ENCODE data around the gene DNM2. TPM values are rescaled to one million over a fixed set of nuclear protein-coding genes. Genes with fewer than 3 reads are reported as not detected.
A peak's percentile ranks its signal among the peaks of the same experiment; 100 is the strongest.

The DNM2 gene
- total and polyA plus RNA-seq, 7 donors, result 70.6 to 149 (median 122) TPM

- no peak for TF ChIP-seq CTCF (IDR thresholded peaks at IDR 0.05)
- Histone ChIP-seq H3K27ac (no peak overlapping the region), H3K36me3 (ENCODE audit: insufficient read depth in 1 of 2, low read depth in 1 of 2) (peaks cover 0 to 21% of the 10 kb centered on the region in 2 donors), H3K4me3 (no peak overlapping the region), H3K9me3 (no peaks in the 10 kb centered on the region), H3K27me3 (ENCODE audit: insufficient read depth in 3 of 3, low read length in 2 of 3) (no peaks in the 10 kb centered on the region), H3K4me1 (peaks cover 43% of the 10 kb centered on the region)
- intact Hi-C loops (cut with DNase I), result no loop called here
- WGBS, 3 donors, result 72 to 82% (median 81%) methylated on average over 10 to 11 of the region's 11 CpGs
- DNase-seq, result no peak
- ATAC-seq, result no peak
Observed at GRCh38 chr19:10763828-10764339, 46.0 kb downstream of the DNM2 start.

GRCh38 chr19:10764340-10764894, 46.5 kb downstream of the DNM2 start:
- Histone ChIP-seq H3K36me3 (ENCODE audit: insufficient read depth in 1 of 2, low read depth in 1 of 2) (peaks cover 0 to 21% of the 10 kb centered on the region in 2 donors), H3K27me3 (ENCODE audit: insufficient read depth in 3 of 3, low read length in 2 of 3) (no peaks in the 10 kb centered on the region), H3K9me3 (no peaks in the 10 kb centered on the region), H3K4me1 (peaks cover 48% of the 10 kb centered on the region), H3K4me3 (no peak overlapping the region), H3K27ac (no peak overlapping the region)
- TF ChIP-seq CTCF (IDR thresholded peaks at IDR 0.05), result no peak
- intact Hi-C loops (cut with DNase I), result no loop called here
- ATAC-seq, result no peak
- 79 to 89% (median 86%) methylated on average over 9 of the region's 9 CpGs for WGBS, 3 donors
- DNase-seq, result no peak

GRCh38 chr19:10766049-10766623, 48.3 kb downstream of the DNM2 start:
- ATAC-seq, result peak in 2 of 4 donors; percentile 63 to 67
- H3K4me3 ChIP-seq, result no peak overlapping the region
- DNase-seq, result peak in 1 of 2 donors; percentile 68
- peak overlapping the region; percentile 74 for H3K27ac ChIP-seq
- H3K9me3 ChIP-seq, result no peaks in the 10 kb centered on the region
- peaks cover 58% of the 10 kb centered on the region for H3K4me1 ChIP-seq
- WGBS, 3 donors, result 68 to 80% (median 72%) methylated on average over 9 of the region's 9 CpGs
- peaks cover 0 to 10% of the 10 kb centered on the region in 2 donors for H3K36me3 ChIP-seq (ENCODE audit: insufficient read depth in 1 of 2, low read depth in 1 of 2)
- TF ChIP-seq CTCF (IDR thresholded peaks at IDR 0.05), result no peak
- intact Hi-C loops (cut with DNase I), result loop anchor here (5.0 kb wide), 2 partner anchors 49 to 101 kb away; partner anchors contain the start of gene DNM2 (in 1 of the 2)
- H3K27me3 ChIP-seq (ENCODE audit: insufficient read depth in 3 of 3, low read length in 2 of 3), result no peaks in the 10 kb centered on the region

GRCh38 chr19:10766671-10767201, 48.9 kb downstream of the DNM2 start:
- ATAC-seq, result peak in 2 of 4 donors; percentile 32
- no peak for TF ChIP-seq CTCF (IDR thresholded peaks at IDR 0.05)
- Histone ChIP-seq H3K36me3 (ENCODE audit: insufficient read depth in 1 of 2, low read depth in 1 of 2) (peaks cover 0 to 4% of the 10 kb centered on the region in 2 donors), H3K4me3 (no peak overlapping the region), H3K4me1 (peaks cover 58% of the 10 kb centered on the region), H3K9me3 (no peaks in the 10 kb centered on the region), H3K27me3 (ENCODE audit: insufficient read depth in 3 of 3, low read length in 2 of 3) (no peaks in the 10 kb centered on the region), H3K27ac (peak overlapping the region; percentile 74)
- intact Hi-C loops (cut with DNase I), result loop anchor here (5.0 kb wide), 2 partner anchors 49 to 101 kb away; partner anchors contain the start of gene DNM2 (in 1 of the 2)
- 15 to 25% (median 20%) methylated on average over 10 of the region's 10 CpGs for WGBS, 3 donors
- DNase-seq, result no peak
